Pons (tissue), 1 donor: ENCODE results near the gene RNU1-4.
"Not testable (repeated sequence)": the region's sequence is repeated elsewhere in the genome, so short reads cannot be mapped to it uniquely, and the experiment has no call there.

ENCODE experiments used
- DNase-seq: peaks from one replicate; pipeline ENCODE4 v3.0.0-alpha.2; 2016; ENCODE audit warnings: low spot score

RNU1-4 gene

GRCh38 chr1:16728243-16728949 lies 11.9 kb upstream of the RNU1-4 start:
- DNase-seq: not testable (repeated sequence)

DNA sequence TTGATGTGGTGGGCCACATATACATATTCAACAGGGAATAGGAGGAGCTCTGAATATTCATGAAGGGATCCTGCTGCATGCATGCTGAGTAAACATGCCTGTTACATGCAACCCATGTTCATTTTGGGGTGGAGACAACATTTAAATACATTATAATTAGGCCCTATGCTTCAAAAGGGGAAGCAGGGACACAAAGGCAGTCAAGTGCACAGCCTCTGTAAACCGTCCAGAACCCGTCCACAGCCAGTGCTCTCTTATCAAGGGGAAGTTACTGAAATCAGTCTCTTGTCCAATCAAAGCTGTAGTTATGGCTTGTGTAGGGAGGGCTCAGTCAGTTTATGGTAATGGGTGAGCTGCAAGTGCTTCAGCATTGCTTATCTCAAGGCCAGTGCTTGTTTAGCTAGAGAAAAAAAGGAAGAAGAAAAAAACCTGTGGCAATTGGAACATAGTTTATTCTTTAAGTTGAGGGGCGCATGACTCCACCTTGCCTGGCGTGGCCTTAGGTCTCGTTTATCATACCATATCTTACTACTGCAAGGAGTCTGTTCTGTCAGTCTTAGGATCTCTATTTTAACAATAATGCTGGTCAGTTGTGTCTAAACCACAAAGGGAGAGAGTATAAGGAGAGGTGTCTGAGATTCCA lies 7.9 kb upstream of the RNU1-4 start:
- not testable (repeated sequence) for DNase-seq

- DNase-seq: not testable (repeated sequence)
Measured at GRCh38 chr1:16741230-16741629, 914 bp downstream of the RNU1-4 start.

- DNase-seq: not testable (repeated sequence)
Measured at GRCh38 chr1:16747660-16748059, 7.3 kb downstream of the RNU1-4 start.

DNA sequence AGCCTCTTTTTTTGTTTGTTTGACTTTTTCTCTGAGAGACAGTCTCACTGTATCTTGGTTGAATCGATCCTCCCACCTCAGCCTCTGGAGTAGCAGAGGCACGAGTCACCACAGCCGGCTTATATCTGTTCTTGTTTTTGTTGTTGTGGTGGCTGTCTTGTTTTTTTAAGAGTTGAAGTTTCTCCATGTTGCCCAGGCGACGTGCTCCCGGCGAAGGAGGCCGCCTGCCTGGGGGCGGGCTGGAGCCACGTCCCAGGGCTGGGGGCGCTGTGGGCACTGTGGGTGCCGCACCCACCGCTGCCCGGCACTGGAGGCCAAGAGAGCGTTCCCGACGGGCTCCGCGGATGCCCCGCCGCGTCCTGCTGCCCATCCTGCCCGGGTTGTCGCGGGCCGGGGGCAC lies 8.4 kb downstream of the RNU1-4 start:
- DNase-seq: not testable (repeated sequence)

DNA sequence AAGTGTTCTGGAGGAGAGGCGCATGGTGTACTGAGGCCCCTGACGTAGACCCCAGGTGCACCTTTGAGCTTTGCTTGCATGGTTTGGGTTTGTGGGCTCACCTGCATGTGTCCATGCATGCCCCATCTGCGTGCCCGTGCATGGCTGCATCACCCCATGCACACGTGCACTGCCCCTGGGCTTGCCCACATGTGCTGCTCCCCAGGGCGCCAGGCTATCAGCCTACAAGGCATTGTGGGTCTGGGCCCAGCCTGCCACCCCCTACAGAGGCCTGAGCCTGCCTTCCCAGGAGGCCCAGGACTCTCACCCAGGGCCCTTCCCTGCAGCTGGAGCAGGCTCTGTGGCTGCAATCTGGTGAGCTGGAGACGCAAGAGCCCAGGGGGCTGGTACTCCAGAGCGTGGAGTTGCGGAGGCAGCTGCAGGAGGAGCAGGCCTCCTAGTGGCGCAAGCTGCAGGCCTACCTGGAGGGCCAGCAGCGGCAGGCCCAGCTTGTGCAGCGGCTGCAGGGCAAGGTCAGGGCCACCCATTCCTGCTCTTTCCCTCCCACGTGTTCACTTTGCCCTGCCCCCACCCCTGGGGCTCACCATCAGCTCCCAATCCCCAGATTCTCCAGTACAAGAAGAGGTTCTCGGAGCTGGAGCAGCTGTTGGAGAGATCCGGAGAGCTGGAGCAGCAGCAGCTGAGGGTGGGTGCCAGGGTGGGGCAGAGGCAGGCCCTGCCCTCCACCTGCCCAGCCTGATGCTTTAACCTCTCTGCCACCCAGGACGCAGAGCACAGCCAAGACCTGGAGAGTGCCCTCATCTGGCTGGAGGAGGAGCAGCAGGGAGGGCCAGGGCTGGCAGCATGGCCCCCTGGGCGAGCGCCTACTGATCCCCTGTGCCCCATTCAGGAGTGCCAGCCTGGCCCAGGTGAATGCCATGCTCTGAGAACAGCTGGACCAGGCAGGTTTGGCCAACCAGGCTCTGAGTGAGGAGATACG lies 9.9 kb downstream of the RNU1-4 start:
- not testable (repeated sequence) for DNase-seq

- not testable (repeated sequence) for DNase-seq
Measured at GRCh38 chr1:16752770-16753169, 12.5 kb downstream of the RNU1-4 start.

- DNase-seq: not testable (repeated sequence)
Measured at GRCh38 chr1:16755385-16755784, 15.1 kb downstream of the RNU1-4 start.

GRCh38 chr1:16755932-16756331 lies 15.6 kb downstream of the RNU1-4 start:
- not testable (repeated sequence) for DNase-seq

- DNase-seq: not testable (repeated sequence)
Measured at GRCh38 chr1:16757574-16757973, 17.3 kb downstream of the RNU1-4 start.

GRCh38 chr1:16758060-16758459 lies 17.7 kb downstream of the RNU1-4 start:
- not testable (repeated sequence) for DNase-seq

- not testable (repeated sequence) for DNase-seq
Measured at GRCh38 chr1:16759041-16759493, 18.8 kb downstream of the RNU1-4 start.

- not testable (repeated sequence) for DNase-seq
Measured at GRCh38 chr1:16759650-16760455, 19.5 kb downstream of the RNU1-4 start.

- not testable (repeated sequence) for DNase-seq
Measured at GRCh38 chr1:16760456-16760765, 20.1 kb downstream of the RNU1-4 start.

GRCh38 chr1:16760801-16761200 lies 20.5 kb downstream of the RNU1-4 start:
- not testable (repeated sequence) for DNase-seq

DNA sequence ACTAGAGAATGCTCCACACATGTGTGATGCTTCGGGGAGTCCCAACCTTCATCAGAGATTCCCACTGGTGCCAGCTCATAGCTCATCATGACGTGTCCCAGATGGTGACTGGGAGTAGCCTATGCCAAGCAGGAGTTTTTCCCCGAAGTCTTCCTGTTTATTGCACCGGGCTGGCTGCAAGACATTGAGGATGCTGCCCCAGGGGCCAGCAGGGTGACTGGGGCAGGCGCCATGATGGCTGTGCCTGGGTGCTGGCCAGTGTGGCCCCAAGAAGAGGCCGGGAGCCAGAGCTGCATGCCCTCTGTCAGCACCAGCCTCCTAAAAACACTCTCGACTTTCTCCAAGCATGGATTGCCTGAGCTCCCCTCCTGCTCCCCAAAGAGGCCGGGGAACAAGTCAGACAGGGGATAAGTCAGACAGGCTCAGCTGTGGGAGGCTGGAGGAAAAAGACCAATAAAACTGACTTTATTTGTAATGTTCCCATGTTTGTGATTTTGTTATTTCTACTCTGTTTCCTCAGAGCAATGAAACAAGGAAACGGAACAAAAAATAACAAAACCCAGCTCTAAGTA lies 24.0 kb downstream of the RNU1-4 start:
- DNase-seq: not testable (repeated sequence)

DNA sequence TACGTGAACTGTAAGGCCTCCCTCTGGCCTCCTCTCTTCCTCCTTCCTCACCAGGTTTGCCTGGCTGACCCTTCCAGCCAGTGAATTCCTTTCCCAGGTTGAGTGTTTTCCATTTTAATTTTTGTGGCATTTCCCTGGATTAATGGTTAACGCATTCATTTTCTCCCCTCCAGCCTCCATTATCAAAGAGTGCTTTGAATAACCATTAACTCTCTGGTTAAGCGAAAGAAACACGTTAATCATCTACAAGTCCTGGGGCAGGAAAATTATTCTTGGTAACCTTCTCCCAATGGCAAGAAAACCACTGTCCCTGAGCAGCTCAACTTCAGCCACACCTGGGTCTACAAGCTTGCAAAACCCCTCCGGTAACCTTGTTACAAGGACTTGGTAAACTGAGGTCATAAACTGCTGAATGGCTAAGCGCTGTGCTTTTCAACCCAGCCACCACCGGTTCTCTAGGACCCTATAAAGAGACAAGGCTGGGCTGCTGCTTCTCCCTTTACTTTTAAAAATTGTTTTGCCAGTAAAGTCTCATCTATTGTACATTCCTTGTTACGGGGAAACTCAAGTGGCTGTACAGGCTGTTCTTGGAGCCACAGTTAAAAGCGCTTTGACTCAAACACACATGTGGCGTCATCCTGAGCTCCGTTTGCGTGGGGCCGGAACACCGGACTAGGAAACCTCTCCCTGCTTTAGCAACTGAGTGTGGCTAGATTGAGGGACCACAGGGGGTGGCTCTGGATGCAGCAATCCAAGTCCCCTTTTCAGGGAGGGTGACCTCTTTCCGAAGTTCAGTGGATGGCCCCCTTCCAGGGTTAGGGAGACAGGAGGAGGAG lies 24.7 kb downstream of the RNU1-4 start:
- DNase-seq: not testable (repeated sequence)

- DNase-seq: not testable (repeated sequence)
Measured at GRCh38 chr1:16765731-16766605, 25.7 kb downstream of the RNU1-4 start.

DNA sequence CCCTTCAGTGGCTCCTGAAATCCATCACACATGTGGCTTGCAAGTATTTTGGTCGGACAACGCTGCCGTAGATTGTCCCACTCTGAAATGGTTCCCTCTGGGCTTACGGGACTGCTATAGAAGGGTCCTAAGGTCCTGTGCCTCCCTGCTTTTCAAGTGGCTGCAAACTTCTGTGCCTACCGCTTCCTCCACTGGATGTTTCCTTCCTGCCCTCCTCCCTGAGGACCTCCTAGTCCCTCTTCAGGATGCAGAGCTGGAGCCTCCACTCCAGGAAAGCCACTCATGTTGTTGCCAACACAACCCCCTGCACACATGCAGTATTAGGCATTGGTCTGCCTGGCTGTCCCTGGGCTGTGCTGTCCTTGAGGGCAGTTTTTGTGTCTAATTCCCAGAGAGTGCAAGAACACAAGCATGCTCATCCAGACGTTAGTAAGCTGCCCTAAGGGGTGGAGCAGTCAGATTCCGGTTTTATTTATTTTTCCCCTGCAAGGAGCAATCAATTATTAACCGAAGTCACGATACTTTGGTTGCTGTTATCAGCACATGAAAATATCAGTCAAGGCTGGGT lies 26.5 kb downstream of the RNU1-4 start:
- not testable (repeated sequence) for DNase-seq
